Smooth muscle cell of the brain vasculature (primary cell): Measurements from ENCODE around the gene GPR158.

Experiments used
- DNase-seq: peaks from one replicate; pipeline ENCODE4 v3.0.0-alpha.2; 2012; ENCODE audit warnings: low read depth, low spot score

Gene GPR158

DNA sequence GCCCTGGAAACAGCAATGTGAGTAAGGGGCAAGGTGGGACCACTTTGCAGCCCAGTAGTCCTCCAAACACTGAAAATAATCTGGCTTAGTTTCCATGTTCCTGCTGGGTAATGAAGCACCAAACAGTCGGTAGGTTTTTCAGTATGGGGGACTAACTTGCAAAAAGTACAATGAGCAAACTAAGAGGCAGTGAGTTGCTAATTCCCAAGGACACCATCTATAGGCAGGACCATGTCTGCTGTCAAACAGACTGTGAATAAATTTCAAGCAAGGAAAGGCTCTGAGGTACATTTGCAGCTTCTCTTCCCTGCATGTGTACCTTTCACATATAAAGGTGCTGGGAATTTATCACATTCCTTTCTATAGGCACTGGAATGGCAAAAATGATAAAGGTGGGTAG is 327.7 kb downstream of the GPR158 start:
- DNase-seq: no peak

DNA sequence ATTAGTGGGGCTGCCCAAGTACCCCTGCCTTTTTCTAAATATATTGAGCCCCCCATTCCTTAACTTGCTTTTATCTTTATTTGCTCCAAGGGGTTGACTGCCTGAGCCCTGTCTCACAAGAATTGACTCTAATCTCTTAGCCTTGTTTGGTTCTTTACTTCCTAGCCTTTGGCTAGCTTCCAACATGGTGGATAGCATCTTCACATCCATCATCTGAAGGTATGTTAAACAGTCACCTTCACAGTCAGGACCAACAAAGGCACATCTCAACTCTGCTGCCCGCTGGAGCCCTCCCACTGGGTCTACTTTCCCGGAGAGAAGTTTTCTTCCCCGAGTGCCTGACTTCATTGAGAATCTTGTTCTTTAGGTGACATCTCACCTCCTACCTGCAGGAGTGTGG is 329.5 kb downstream of the GPR158 start:
- no peak for DNase-seq

- no peak for DNase-seq
Measured at GRCh38 chr10:25504838-25505237, 330.0 kb downstream of the GPR158 start.

DNA sequence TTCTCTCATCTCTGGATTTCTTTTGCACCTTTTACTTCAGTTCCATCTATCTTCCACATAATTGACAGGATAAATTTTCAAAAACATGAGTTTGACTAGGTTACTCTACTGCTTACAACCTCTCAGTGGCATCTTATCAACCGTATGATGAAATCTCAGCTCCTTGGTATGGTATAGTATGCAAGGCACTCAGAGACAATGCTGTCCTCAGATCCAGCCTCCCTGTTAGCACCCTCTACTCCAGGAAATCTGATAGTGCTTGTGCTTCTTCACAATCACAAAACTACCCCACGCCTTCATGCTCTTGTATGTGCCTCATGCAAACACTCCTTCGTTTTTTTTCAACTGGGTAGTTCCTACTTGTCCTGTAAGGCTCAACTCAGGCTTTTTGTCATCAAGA is 330.7 kb downstream of the GPR158 start:
- no peak for DNase-seq

DNA sequence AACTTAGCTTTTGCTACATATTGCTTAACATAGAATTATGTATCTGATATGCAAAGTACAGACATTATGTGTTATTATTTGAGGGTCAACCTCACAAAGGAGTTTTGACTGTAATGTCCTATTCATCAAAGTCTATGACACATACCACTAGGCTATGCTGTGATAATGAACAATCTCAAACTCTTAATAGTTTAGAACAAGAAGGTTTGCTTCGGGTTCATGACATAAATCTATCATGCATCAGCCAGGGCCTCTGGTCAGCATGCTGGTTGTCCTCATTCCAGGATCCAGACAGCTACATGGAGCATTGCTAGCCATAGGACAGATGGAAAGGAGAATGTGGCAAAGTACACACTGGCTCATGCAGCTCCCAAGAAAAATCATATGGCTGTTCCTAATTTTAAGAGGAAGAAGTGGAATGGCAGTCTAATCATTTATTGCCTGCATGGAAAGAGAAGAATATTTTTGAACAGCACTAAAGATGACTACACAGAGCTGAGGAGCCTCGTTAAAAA is 332.1 kb downstream of the GPR158 start:
- DNase-seq: no peak

DNA sequence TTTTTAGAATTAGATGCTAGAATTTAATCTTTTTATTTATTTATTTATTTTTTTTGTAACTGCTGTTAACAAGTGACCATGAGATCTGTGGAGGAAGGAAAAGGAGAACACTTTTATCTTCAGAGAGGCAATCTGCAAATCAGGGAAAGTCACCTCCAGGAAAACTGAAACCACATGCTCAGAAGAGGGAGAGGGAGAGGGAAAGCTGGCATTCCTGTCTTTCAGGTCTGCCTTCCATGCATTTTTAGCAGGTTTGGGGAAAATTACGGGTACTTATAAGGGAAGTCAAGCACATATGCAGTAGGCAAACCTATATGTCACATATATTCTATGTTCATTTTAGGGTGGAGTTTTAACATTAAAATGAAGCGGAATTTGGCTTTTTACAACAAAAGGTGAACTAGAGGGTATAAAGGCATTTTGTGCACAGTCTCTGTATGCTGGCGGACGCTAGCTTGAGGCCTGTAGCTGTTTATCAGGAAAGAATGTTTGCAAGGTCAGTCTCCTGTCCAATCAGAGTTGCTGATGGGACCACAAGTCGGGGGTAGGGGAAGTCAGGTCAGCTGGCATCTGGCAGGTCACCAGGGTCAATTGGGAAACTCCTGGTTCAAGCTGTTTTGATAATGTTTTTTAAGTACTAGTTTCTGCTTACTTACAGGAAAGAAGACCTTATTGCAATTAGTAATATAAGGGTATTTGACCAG is 333.5 kb downstream of the GPR158 start:
- DNase-seq: no peak

- DNase-seq: no peak
Measured at GRCh38 chr10:25509151-25509550, 334.4 kb downstream of the GPR158 start.

- no peak for DNase-seq
Measured at GRCh38 chr10:25522294-25522693, 347.5 kb downstream of the GPR158 start.

- no peak for DNase-seq
Measured at GRCh38 chr10:25522946-25523608, 348.3 kb downstream of the GPR158 start.

DNA sequence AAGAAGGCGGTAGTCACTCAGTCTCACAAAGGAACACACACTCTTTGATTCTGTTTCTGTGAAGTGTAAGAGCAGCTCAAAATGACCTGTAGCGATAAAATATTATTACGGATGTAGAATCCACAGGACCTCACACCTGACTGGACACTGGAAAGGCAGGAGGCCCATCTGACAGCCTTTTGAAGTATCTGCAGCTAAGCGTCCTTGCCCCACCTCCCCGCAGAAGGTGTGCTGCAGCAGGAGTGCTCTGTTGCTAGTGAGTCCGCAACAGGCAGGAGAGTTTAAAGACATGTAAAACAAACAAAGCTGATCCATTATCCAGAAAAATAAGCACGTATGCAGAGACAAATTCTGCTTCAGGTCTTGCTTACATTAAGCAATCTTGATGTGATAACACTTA is 355.5 kb downstream of the GPR158 start:
- DNase-seq: no peak

GRCh38 chr10:25531457-25532061 is 356.8 kb downstream of the GPR158 start:
- DNase-seq: no peak

- DNase-seq: no peak
Measured at GRCh38 chr10:25532213-25532612, 357.4 kb downstream of the GPR158 start.

DNA sequence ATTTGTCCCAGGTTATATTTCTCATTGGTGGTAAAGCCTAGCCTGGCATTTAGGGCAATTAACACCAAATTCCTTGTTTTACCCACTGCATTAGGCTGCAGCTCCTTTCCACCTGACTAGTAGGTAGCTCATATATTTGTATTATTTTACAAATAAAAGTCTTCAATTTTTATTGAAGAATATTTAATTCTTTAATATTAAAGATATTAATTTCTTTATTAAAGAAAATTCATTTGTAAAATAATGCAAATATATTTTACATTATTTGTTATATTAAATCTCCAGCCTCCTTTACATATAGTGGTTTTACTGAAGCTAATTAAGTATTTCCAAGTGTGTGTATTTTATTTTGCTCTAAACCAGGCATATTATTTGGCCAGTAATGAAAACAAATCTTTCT is 361.2 kb downstream of the GPR158 start:
- DNase-seq: no peak

DNA sequence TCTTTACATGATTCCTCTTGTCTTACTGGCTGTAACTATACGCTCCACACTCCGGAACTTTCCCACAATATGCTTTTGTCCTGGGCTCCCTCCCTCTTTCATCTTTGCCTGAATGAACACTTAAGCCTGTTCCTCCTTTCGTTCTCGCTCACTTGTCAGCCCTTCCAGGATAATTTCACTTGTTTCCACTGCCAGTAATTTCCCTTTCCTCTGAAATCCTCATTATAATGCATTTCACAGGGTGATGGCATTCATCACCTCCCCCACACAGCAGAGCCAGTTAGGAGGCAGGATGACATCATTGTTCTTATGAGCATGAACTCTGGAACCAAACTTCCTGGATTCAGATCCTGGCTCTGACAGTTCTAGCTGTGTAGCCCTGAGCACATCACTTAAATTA is 372.6 kb downstream of the GPR158 start:
- DNase-seq: no peak

- DNase-seq: no peak
Measured at GRCh38 chr10:25552283-25552919, 377.6 kb downstream of the GPR158 start.

- no peak for DNase-seq
Measured at GRCh38 chr10:25555865-25556264, 381.1 kb downstream of the GPR158 start.

DNA sequence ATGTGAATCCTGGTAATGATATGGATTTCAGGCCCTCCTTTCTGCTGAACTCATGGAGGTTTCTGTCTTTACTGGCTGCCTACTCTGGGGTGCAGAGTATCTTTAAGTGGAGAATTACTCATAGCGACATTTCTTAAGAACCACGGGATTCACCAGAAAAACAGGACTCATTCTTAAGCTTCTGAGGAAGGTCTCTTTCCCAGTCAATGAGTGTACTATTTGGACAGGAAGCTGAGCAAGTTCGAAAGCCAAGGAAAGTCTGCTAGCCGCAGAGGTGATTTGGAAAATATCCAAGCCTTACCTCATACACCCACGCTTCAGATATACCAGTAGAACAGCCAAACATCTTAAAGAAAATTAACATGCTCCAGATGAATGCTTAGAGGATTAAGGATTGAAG is 381.7 kb downstream of the GPR158 start:
- no peak for DNase-seq

GRCh38 chr10:25557136-25557535 is 382.3 kb downstream of the GPR158 start:
- DNase-seq: no peak

GRCh38 chr10:25561758-25562157 is 387.0 kb downstream of the GPR158 start:
- no peak for DNase-seq

DNA sequence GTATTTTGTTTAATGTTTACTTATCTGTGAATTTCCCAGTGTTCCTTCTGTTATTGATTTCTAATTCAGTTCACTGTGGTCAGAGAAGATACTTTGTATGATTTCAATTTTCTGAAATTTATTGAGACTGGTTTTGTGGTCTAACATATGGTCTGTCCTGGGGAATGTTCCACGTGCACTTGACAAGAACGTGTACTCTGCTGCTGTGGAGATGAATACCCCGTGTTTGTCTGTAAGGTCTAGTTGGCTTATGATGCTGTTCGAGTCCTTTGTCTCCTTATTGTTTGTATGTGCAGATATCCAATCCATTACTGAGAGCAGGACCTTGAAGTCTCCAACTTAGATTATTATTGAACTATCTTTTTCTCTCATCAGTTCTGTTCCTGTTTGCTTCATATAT is 387.7 kb downstream of the GPR158 start:
- DNase-seq: no peak

DNA sequence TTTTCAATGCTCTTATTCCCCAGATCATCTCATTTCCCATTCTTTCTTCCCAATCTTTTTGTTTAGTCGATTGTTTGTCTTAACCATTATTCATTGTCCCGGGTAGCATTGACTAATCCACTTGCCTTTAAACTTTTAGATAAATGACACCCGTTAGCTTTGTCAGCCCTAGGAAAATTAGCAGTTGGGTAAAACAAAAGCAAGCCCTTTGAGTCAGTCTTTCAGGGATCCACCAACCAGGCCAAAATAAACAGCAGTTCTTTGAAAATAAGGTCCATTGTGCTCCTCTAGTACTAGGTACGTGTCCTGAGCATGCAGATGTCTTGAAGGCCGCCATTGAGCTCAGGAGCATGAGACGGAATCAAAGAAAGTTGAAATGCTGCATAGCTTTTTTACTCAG is 389.6 kb downstream of the GPR158 start:
- DNase-seq: no peak

DNA sequence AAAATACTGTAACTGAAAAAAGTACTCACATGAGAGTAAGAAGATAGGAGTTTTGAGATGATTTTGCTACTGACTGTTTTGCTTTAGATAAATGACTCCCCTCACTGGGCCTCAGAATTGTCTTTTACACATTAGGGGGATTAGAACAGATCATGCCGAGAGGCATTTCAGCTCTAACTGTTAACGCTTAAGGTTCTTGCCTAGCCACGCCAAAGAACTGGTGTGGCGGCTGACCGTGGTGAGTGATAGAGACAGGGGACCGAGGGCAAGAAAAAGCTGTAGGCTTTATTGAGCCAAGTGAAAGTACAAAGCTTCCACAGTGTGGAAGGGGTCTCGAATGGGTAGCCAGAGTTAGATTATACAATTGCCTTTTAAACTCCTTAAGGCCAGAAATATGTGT is 390.8 kb downstream of the GPR158 start:
- no peak for DNase-seq
